GOT3 (cell line): ENCODE results near the gene BTBD2.
"Not testable (repeated sequence)": the region's sequence is repeated elsewhere in the genome, so short reads cannot be mapped to it uniquely, and the experiment has no call there.

ENCODE experiments used
- DNase-seq: peaks from one replicate; lab custom pipeline; 2025; ENCODE audit warnings: mixed read lengths; lab: John Stamatoyannopoulos, UW

Gene BTBD2

DNA sequence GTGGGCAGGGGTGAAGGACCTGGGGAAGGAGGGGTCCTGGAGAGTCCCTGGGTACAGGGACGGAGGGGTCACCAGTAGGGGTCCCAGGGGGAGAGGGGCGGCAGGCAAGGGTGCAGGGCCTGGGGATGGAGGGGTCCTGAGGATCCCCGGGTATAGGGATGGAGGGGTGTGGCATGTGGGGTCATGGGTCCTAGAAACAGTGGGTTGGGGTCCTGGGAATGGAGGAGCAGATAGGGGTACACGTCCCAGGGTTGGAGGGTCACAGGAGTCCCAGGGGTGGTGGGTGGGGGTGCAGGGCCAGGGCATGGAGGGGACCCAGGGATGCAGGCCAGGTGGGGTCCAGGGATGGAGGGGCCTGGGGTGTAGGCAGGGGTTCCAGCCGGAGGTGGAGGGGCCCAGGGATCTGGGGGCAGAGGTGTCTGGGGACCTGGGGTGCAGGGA lies 1.4 kb downstream of the BTBD2 start:
- no peak for DNase-seq

DNA sequence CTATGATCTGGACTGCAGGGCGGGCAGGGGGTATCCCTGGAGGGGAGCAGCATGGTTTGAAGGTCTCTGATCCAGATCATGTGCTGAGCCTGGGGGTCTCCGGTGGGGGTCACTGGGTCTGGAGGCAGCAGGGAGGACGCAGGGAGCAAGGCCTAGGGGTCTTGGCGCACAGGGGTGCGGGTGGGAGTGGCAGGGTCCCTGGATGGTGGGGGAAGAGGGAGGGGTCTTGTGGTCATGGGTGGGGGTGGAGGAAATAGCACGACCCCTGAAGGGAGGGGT lies 1.9 kb downstream of the BTBD2 start:
- no peak for DNase-seq

DNA sequence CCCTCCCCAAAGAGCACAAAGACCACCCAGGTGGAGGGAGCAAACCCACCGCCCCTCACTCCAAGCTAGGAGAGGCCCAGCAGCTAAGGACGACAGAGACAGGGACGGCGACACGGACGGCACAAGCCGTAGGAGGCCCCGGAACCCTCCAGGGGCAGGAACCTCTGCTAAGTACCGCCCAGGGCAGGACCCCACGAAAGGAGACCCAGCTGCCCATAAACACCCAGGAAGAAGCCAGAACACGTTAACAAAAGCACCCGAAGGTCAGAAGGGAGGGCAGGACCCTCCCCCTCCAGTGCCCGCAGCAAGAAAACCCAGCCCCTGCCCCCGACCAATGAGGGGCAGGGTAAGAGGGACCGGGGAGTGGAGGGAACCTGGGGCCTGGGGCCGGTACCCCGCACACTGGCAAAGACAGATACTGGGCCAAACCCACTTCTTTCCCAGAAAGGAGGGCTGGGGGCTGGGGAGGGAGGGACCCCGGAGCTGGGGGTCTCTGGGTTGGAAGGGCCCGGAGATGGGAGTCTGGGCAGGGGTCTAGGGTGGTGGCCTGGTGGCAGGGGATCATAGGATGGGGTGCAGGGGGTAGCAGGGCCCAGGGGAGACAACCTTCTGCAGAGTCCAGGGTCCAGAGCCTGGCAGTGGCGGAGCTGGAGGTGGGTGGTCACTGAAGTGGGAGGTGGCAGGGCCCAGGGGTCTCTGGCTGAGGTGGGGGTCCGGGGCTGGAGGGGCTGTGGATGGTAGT lies 2.4 kb downstream of the BTBD2 start:
- DNase-seq: no peak

DNA sequence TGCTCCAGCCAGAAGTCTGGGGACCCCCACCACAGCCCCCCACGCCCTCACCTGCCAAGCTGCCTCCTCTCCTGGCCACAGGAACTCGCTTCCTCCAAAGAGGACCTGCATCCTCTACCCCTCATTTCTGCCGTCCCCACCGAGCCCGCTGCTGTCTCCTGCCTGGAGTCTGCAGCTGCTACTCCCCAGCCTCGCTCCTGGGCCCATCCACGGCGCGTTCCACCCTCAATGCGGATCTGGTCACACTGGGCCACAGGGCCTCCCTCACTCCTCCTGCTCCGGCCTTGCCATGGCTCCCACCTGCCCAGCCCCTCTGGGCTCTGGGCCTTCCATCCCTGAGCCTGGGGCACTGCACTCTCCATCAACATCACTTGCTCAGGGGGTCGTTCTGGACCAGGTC lies 4.3 kb downstream of the BTBD2 start:
- no peak for DNase-seq

DNA sequence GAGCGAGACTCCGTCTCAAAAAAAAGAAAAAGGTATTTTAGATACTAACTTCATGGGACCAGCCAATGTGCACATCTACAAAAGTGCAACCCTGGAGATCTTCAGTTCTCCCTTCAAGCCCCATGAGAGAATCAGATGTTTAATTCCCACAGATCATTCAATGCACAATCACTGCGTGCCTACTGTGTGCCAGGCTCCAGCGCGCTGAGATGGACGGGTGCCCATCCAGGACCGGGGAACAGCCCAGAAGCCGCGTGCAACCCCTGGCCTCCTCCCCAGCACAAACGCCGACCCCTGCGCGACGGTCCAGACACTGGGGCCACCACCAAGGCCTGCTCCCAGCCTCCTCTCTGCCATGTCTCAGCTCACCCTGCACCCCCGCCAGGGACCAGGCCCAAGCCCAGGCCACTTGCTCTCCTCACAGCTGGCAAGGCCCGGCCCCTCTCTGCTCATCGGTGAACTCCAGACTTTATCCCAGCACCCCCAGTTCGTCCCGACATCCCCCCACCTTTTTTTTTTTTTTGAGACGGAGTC lies 5.3 kb downstream of the BTBD2 start:
- DNase-seq: no peak

DNA sequence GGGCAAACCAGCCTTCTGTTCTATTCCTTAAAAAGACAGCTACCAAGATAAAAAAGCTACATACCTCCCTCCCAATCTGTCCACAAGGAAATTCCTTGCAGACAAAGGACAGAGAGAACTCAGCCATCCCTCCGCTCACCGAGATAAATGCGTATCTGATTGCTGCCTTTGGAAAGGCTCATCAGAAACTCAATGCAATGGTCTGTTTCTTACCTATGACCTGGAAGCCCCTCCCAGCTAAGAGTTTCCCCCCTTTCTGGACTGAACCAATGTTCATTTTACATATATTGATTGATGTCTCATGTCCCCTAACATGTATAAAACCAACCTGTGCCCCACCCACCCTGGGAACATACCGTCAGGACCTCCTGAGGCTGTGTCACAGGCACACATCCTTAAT lies 11.6 kb downstream of the BTBD2 start:
- DNase-seq: no peak

DNA sequence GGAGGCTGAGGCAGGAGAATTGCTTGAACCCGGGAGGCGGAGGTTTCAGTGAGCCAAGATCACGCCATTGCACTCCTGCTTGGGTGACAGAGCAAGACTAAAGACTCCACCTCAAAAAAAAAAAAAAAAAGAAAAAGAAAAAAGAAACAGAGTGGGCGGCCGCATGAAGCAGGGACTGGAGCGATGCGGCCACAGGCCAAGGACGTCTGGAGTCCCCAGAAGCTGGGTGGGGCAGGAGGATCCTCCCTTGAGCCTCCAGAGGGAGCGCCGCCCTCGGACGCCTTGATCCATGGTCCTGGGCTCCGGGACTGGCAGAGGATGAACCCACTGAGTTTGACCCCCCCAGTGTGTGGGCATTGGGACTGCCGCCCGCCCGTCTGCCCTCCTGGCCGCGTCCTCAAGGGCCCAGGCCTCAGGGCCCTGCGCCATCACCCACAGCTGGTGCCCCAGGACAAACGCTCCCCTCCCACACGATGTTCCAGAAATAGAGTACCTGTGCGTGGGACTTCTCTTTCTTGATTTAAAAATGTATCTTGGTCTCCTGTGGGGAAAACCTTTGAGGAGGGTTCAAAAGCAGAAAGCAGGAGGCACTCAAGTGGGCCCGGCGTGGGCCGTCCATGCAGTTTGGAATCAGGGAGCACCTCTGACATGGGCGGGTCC lies 15.5 kb downstream of the BTBD2 start:
- DNase-seq: no peak

DNA sequence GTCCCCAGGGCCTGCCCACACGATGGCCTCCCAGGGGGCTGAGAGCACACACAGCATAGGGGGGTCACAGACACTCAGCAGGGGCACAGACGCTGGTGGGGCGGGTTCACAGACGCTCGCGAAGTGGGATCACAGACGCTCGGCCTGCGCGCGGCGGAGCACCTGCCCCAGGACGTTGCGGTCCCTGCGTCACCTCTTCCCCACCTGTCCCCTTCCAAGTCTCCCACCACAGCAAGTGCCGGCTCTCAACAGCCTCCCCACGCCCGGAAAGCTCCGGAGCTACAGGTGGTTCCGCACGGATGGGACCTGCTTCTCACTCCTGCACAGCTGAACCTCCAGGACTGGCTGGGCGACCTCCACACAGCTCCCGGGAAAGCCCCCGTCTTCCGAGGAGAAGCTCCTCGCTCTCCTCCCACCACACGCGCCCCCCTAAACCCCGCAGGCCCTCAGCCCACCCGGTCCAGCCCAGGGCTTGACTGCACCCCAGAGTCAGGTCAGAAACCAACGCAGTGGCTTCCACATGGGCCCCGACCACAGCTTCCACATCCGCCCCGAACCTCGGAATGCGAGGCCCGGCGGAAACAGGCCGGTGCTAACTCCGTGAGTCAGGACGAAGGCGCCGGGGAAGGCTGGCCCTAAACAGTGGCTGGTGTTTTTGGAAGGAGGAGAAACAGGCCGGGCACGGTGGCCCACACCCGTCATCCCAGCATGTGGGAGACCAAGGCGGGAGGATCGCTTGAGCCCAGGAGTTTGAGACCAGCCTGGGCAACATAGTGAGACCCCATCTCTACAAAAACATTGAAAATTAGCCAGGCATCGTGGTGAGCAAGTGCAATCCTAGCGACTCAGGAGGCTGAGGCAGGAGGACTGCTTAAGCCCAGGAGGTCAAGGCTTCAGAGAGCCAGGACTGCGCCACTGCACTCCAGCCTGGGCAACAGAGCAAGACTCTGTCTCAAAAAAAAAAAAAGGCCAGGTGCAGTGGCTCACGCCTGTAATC lies 16.5 kb downstream of the BTBD2 start:
- no peak for DNase-seq

DNA sequence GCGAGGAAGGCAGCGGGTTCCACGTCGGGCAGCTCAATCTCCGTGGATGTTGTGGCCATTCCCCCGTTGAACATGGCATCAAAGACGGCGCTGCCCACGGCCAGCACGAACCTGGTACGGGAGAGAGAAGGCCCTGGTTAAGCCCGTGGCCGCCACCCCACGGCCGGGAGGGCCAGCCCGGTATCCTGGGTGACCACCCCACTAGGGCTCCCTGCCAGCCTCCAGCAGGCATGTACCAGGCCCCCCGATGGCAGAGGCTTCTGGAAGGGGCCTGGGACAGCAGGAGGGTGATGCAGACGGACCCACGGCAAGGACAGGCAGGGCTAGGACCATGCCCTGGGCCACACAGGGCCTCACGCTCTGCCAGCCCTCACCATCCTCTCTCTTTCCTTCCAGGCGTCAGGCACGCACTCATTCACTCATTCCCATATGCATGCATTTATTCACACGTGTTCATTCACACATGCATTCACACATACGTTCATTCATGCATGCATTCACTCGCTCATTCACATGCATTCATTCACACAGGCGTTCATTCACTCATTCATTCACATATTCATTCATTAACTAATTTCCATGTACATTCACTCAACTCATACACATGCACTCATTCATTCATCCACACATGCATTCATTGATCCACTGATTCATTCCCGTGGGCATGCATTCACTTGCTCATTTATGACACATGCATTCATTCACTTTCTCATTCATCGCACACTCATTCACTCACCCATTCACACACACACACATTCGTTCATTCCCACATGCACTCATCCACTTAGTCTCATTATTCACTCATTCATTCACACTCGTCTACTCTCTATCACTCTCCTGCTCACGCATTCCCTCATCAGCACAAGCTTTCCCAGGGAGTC lies 17.9 kb downstream of the BTBD2 start:
- DNase-seq: no peak

DNA sequence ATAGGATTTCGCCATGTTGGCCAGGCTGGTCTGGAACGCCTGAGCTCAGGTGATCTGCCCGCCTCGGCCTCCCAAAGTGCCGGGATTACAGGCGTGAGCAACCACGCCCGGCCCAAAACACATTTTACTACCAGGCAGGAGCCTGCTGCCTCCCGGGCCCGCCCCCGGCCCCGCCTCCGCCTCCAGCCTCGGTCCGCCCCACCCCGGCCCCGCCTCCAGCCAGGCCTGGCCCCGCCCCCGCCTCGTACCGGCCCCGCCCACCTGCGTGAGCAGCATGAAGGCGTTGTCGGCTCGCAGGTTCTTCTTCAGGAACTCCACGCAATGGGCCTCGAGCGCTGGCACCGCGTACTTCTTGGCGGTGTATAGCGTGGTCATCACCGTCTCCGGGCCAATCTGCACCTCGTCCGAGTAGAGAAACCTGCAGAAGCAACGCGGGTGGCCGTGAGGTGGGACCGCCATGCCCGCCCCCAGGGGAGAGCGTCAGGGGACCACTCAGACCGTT lies 22.7 kb downstream of the BTBD2 start:
- DNase-seq: no peak

DNA sequence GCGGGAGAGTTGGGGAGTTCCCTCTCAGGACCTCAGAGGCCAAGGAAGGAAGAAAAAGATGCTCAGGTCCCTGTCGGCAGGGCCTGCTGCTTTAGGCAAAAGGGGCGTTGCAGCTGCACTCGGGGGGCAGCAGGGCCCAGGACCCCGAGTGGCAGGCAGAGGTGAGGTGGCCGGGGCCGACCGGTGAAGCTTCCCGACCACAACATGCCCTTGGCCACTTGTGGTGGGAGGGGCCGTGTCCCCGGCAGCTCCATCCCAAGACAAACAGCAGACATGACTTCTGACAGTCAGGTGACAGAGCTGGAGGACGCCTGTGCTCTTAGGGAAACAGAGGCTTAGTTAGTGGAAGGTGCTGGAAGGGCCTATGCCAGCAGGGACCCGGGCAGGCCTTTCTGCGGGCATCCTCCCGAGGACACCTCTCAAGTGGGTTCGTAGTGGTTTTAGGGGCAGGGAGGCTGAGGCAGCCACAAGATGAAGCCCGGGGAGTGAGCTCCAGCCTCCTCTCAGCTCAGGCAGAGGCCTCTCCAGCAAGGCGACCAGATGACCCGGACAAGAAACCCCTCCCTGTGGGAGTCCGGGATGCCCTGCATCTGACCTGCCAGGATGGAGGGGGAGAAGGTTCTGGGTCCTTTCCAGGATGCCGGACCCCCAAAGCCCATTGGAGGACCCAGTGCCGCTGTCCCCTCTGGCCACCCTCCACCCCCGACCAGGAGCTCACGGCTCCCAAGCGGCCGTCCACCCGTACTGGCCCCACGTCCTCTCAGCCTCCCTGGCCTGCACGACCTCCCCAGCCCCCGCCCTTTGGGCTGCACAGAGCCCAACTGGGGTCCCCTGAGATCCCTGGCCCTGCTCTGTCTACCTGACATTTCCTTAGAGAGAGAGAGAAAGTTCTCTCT lies 24.2 kb downstream of the BTBD2 start:
- DNase-seq: no peak

DNA sequence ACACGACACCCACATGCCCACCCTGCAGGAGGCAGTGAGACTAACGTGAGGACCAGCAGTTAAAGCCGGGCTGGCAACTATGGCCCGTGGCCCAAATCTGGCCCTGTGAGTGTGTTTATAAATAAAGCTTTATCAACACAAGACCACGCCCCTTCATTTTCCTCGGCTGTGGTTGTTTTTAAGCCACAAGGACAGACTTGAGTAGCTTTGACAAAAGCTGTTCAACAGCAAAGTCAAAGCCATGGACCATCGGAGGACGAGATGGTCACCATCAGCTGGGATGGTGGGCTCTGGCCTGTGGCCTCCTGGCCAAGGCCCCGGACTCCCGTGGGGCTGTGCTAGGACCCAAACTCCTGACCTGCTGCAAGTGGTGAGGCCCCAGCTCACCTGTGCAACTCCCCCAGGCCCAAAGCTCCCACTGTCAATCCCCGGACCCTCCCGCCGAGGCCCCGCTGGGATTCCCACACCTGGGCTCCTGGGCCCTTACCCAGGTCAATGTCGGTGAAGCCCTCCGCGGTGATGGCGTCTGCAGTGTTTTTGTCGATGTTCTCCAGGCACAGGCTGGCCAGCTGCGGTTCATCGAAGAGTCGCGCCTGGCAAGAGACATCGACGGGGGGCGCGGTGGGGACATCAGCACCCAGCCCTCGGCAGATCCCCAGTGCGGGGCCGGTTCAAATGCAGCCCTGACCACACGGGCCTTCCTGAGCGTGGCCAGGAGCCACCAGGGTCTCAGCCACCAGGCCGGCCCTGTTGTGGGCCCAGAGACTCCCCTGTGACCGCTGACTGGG lies 25.1 kb downstream of the BTBD2 start:
- DNase-seq: no peak

DNA sequence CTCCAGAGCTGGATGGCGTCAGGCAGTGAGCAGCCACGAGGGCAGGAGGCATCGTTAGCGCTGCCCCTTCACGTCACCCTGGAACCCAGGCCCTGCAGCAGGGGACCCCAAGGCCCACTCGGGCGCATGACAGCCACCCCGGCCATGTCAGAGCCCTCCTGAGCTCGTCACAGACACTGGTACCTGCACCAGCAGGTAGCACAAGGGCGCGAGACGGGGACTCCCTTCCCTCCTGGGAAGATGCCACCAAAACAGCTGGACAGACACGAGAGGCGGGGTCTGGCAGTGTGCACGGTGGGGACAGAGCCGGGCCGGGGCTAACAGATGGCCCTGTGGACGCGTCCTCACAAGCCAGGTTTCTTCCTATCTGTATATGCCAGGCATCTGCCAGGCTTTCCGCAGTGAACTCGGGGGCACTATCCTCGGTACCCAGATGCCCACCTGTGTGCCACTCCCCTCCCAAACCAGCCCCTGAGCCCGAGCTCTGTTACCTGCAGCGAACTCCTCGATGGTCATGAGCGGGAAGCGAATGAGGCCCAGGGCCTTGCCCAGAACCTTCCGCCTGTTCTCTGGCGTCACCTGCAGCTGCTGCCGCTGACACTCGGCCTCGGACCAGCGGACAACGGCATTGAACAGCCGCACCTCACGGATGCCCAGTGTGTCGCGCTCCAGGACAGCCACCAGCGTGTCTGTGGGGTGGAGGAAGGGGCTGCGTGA lies 25.8 kb downstream of the BTBD2 start:
- no peak for DNase-seq

DNA sequence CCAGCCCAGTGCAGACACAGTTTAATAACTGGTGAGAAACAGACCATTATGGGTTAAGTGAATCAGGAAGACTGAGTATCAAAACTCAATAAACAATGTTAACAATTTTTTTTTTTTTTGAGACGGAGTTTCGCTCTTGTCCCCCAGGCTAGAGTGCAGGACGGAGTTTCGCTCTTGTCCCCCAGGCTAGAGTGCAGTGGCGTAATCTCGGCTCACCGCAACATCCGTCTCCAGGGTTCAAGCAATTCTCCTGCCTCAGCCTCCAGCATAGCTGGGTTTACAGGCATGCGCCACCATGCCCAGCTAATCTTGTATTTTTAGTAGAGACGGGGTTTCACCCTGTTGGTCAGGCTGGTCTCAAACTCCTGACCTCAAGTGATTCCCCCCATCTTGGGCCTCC lies 27.1 kb downstream of the BTBD2 start:
- DNase-seq: not testable (repeated sequence)

DNA sequence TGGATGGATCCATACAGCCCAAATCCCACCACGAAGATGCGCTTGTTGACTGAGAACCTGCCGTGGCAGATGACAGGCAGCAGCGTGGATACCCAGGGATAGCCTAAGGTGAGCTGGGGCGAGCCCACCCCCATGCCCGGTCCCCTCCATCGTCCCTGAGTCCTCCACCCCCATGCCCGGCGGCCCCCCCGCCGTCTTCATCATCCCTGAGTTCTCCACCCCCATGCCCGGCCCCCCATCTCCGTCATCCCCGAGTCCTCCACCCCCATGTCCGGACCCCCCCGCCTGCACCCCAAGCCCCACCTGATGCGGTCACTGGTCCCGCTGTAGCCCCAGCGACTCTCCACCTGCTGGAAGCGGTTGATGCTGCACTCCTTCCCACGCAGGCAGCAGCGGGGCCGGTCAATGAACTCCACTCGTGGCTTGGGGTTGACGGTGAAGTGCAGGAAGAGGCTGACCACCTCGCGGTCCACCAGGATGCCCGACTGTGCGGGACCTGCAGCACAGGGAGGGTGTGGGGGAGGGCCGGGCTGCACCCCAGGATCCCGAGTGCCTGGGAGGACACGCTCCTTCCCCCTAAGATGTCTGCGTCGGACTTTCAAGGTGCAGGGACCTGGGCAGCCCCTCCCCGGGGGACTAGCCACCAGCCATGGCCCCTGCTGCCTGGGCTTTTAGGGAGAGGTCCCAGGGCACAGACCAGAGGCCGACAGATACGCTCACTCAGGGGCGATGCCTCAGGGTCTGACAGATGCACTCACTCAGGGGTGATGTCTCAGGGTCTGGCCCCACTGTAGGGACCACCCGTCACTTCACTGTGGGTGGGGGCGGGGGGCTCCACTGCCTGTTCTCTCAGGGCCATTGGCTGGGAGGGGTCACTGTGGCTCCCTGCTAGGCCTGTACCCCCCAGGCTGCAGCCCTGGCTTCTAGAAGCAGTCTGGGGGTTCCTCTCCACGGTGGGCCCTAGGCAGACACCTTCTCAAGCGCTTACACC lies 28.0 kb downstream of the BTBD2 start:
- DNase-seq: no peak

DNA sequence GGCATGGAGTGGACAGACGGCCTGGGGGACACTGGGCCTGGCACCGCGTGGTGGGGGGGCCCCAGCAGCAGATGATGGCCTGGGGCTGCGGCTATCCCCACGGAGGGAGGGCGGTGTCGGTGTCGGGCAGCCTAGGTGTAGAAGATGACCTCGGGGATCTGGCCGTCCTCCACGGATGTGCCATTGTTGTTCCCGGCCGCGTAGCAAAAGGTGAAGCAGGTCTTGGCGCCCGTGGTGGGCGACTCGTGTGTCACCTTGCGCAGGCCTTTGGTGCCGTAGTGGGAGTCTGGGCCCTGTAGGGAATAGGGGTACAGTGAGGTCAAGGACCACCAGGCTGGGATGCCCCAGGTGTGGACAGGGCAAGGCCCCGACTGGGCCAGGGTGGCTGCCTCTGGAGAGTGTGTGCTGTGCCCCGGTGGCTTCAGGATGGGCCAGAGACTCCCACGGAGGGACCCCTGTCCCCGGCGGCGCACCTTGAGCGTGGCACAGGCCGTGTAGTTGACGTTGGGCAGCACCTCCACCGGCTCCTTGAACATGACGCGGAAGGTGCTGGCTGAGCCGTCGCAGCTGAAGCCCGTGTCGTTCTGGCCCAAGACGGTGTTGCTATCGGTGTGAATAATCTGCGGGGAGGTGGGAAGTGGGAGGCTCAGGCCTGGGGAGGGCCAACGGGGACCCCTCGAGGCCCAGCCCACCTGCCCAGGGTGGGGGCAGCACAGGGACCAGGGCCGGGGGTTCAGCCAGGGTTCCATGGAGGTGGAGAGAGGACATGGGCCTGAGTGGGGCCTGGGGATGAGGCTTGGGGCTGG lies 29.0 kb downstream of the BTBD2 start:
- DNase-seq: no peak
